Measurements from ENCODE around the gene RPSA. TPM values are rescaled to one million over a fixed set of nuclear protein-coding genes. Genes with fewer than 3 reads are reported as not detected.
A peak's percentile ranks its signal among the peaks of the same experiment; 100 is the strongest.
"Not testable (repeated sequence)": the region's sequence is repeated elsewhere in the genome, so short reads cannot be mapped to it uniquely, and the experiment has no call there.

The RPSA gene
- polyA plus RNA-seq, 6 donors from 2014 or later: 1,144 to 1,512 (median 1,204) TPM

- Mint-ChIP-seq H3K27ac (peak overlapping the region in 2 of 6 donors; percentile 15 to 90), H3K4me3 (no peak overlapping the region), H3K36me3 (peaks cover 15 to 23% of the 10 kb centered on the region in 2 donors), H3K27me3 (no peaks in the 10 kb centered on the region), H3K4me1 (peaks cover 8 to 20% (median 19%) of the 10 kb centered on the region in 3 donors), H3K9me3 (no peaks in the 10 kb centered on the region)
- ATAC-seq (ENCODE audit: low read depth in 2 of 2) (no peak), DNase-seq (no peak)
Measured at GRCh38 chr3:39415983-39416382, 9.5 kb downstream of the RPSA start.

GRCh38 chr3:39416998-39417397 is 10.5 kb downstream of the RPSA start:
- peak overlapping the region in 1 of 6 donors; percentile 14 for H3K27ac Mint-ChIP-seq
- H3K4me3 Mint-ChIP-seq; H3K9me3 Mint-ChIP-seq; ATAC-seq (ENCODE audit: low read depth in 2 of 2); DNase-seq; H3K27me3 Mint-ChIP-seq: not testable (repeated sequence)
- peaks cover 13 to 25% of the 10 kb centered on the region in 2 donors for H3K36me3 Mint-ChIP-seq
- peaks cover 3 to 14% (median 11%) of the 10 kb centered on the region in 3 donors for H3K4me1 Mint-ChIP-seq

GRCh38 chr3:39418556-39419225 is 12.2 kb downstream of the RPSA start:
- H3K4me3 Mint-ChIP-seq; H3K27me3 Mint-ChIP-seq; H3K9me3 Mint-ChIP-seq; ATAC-seq (ENCODE audit: low read depth in 2 of 2); DNase-seq: not testable (repeated sequence)
- peak overlapping the region in 2 of 6 donors; percentile 73 to 76 for H3K27ac Mint-ChIP-seq
- H3K4me1 Mint-ChIP-seq: peaks cover 3 to 14% (median 11%) of the 10 kb centered on the region in 3 donors
- H3K36me3 Mint-ChIP-seq: peaks cover 13 to 21% of the 10 kb centered on the region in 2 donors

- DNase-seq (no peak), ATAC-seq (ENCODE audit: low read depth in 2 of 2) (no peak)
- Mint-ChIP-seq H3K27me3 (no peaks in the 10 kb centered on the region), H3K36me3 (peaks cover 13 to 17% of the 10 kb centered on the region in 2 donors), H3K4me3 (no peak overlapping the region), H3K9me3 (no peaks in the 10 kb centered on the region), H3K27ac (no peak overlapping the region), H3K4me1 (peaks cover 3 to 14% (median 11%) of the 10 kb centered on the region in 3 donors)
Measured at GRCh38 chr3:39419742-39420315, 13.3 kb downstream of the RPSA start.

DNA sequence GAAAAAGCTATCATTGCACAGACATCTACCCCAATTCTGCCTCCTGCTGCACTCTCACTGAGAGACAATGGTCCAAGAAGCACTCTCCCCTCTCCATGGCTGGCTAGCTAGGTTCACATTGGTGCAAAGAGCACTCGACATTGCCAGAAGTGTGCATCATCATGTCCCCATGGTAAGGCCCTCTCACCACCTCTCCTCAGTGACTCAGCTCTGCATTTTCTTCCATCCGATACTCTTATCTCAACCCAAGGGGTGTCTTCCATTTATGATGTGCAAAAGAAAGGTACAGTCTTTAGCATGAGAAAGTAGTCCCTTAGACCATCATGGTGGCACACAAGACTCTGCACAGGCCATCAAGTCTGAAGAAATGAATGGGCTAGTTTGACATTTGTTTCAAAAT is 14.0 kb downstream of the RPSA start:
- no peak for ATAC-seq (ENCODE audit: low read depth in 2 of 2)
- Mint-ChIP-seq H3K36me3 (peaks cover 13 to 17% of the 10 kb centered on the region in 2 donors), H3K4me1 (peaks cover 3 to 14% (median 11%) of the 10 kb centered on the region in 3 donors), H3K27ac (no peak overlapping the region), H3K9me3 (no peaks in the 10 kb centered on the region), H3K27me3 (no peaks in the 10 kb centered on the region), H3K4me3 (no peak overlapping the region)
- no peak for DNase-seq

- Mint-ChIP-seq H3K36me3 (peaks cover 13 to 17% of the 10 kb centered on the region in 2 donors), H3K4me1 (peaks cover 0 to 4% (median 2%) of the 10 kb centered on the region in 3 donors), H3K9me3 (no peaks in the 10 kb centered on the region), H3K27me3 (no peaks in the 10 kb centered on the region), H3K4me3 (no peak overlapping the region), H3K27ac (no peak overlapping the region)
- no peak for DNase-seq
- no peak for ATAC-seq (ENCODE audit: low read depth in 2 of 2)
Measured at GRCh38 chr3:39423436-39423970, 17.0 kb downstream of the RPSA start.

DNA sequence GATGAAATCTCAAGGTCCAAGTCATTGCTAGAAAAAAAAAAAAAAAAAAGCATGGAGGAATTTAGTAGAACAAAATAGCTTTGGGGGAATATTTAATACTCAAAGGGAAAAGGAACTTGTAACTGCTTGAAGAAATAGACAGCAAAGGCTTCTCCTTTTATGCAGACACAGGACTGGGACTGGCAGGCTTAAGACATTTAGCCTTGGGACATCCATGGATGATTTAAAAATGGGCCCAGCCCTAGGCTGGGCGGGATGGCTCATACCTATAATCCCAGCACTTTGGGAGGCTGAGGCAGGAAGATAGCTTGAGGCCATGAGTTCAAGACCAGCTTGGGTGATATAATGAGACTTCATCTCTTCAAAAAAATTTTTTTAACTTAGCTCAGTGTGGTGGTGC is 19.8 kb downstream of the RPSA start:
- no peaks in the 10 kb centered on the region for H3K9me3 Mint-ChIP-seq
- peaks cover 6 to 9% of the 10 kb centered on the region in 2 donors for H3K36me3 Mint-ChIP-seq
- no peak for ATAC-seq (ENCODE audit: low read depth in 2 of 2)
- H3K27ac Mint-ChIP-seq: no peak overlapping the region
- H3K4me3 Mint-ChIP-seq: no peak overlapping the region
- DNase-seq: no peak
- H3K4me1 Mint-ChIP-seq: no peaks in the 10 kb centered on the region
- peaks cover 4 to 20% (median 20%) of the 10 kb centered on the region in 3 donors for H3K27me3 Mint-ChIP-seq

DNA sequence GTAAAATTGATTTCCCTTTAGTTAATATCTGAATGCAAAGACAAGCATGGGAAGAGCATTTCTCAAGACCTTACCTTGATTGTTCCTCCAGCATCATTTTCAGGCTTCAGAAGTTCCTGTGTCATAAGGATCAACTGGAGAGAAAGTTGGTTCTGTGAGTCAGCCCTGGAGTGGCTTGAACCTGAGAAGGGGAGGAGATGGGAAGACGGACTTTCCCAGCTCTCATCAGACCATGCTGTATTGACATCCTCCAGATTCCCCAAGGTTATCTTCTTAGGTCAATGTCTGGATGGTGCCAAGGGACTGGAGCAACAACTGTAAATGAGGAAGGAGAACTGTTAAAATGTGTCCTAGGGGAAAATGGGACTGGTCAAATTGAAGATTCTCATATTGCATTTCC is 21.0 kb downstream of the RPSA start:
- ATAC-seq (ENCODE audit: low read depth in 2 of 2) (no peak), DNase-seq (no peak)
- Mint-ChIP-seq H3K36me3 (peaks cover 0 to 6% of the 10 kb centered on the region in 2 donors), H3K9me3 (no peaks in the 10 kb centered on the region), H3K27ac (no peak overlapping the region), H3K27me3 (peaks cover 4 to 20% (median 20%) of the 10 kb centered on the region in 3 donors), H3K4me1 (no peaks in the 10 kb centered on the region), H3K4me3 (peak overlapping the region in 1 of 8 donors; percentile 9)

DNA sequence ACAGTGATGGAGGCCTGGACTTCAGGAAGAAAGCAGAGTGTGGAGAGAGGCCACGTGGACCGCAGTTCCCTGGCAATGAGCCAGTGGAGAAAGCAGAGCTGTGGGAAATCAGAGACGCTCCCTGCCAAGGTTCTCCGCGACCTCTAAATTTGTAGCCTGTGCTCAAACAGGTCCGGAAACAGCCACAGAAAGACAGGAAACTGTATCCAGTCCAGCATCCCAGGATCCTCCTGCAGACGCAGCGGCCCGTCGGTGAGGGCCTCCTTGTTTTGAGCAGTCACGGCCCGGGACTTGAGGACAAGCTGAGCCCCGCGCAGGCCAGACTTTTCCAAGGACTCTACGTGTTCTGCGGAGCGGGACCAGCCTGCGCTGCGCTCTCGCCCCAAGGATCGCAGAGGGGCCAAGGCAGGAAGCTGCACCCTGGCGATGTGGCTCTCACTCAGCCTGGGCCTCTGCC is 22.3 kb downstream of the RPSA start:
- no peak for DNase-seq
- H3K4me1 Mint-ChIP-seq: no peaks in the 10 kb centered on the region
- H3K36me3 Mint-ChIP-seq: peaks cover 0 to 6% of the 10 kb centered on the region in 2 donors
- no peak overlapping the region for H3K27ac Mint-ChIP-seq
- H3K4me3 Mint-ChIP-seq: no peak overlapping the region
- H3K9me3 Mint-ChIP-seq: no peaks in the 10 kb centered on the region
- peaks cover 4 to 20% (median 20%) of the 10 kb centered on the region in 3 donors for H3K27me3 Mint-ChIP-seq
- no peak for ATAC-seq (ENCODE audit: low read depth in 2 of 2)

- Mint-ChIP-seq H3K36me3 (peaks cover 0 to 6% of the 10 kb centered on the region in 2 donors), H3K9me3 (no peaks in the 10 kb centered on the region), H3K4me3 (no peak overlapping the region), H3K27ac (no peak overlapping the region), H3K4me1 (no peaks in the 10 kb centered on the region), H3K27me3 (peaks cover 4 to 20% (median 20%) of the 10 kb centered on the region in 3 donors)
- no peak for DNase-seq
- no peak for ATAC-seq (ENCODE audit: low read depth in 2 of 2)
Measured at GRCh38 chr3:39429466-39429865, 22.9 kb downstream of the RPSA start.

DNA sequence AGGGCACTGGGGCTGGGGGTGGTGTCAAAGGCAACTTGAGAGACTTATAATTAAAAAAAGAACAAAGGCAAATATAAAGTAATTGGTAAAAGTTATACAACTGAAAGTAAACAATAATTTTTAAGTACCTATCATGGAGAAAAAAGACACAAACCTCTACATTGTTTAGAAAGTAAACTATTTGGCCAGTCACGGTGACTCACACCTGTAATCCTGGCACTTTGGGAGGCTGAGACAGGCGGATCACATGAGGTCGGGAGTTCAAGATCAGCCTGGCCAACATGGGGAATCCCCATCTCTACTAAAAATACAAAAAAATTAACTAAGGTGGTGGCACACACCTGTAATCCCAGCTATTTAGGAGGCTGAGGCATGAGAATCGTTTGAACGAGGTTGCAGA is 25.8 kb downstream of the RPSA start:
- Mint-ChIP-seq H3K27ac (peak overlapping the region in 2 of 6 donors; percentile 4 to 64), H3K4me3 (no peak overlapping the region), H3K4me1 (peaks cover 0 to 5% (median 0%) of the 10 kb centered on the region in 3 donors), H3K36me3 (peaks cover 0 to 6% of the 10 kb centered on the region in 2 donors), H3K9me3 (no peaks in the 10 kb centered on the region), H3K27me3 (peaks cover 4 to 27% (median 20%) of the 10 kb centered on the region in 3 donors)
- ATAC-seq (ENCODE audit: low read depth in 2 of 2): no peak
- no peak for DNase-seq

DNA sequence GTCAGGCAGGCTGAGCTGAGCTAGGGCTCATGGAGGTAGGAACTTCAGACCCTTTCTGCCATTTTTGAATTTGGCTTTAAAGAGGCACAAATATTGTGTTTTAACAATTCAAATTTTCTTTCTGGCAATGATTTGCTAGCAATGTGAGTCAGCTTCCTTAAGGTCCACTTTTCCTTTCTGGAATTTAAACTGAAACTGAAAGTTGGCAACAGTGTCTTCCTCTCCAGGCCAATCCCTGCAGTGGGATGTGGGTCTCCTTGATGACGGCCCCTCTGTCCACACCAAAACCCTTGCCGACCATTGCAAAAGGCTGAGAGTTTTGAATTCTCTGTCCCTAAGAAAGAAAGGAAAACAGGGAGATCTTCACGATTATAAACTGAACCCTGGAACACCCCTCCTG is 27.1 kb downstream of the RPSA start:
- Mint-ChIP-seq H3K4me3 (no peak overlapping the region), H3K27ac (no peak overlapping the region), H3K9me3 (no peaks in the 10 kb centered on the region), H3K4me1 (peaks cover 0 to 5% (median 0%) of the 10 kb centered on the region in 3 donors), H3K36me3 (peaks cover 0 to 6% of the 10 kb centered on the region in 2 donors), H3K27me3 (peaks cover 4 to 27% (median 20%) of the 10 kb centered on the region in 3 donors)
- DNase-seq (no peak), ATAC-seq (ENCODE audit: low read depth in 2 of 2) (no peak)

DNA sequence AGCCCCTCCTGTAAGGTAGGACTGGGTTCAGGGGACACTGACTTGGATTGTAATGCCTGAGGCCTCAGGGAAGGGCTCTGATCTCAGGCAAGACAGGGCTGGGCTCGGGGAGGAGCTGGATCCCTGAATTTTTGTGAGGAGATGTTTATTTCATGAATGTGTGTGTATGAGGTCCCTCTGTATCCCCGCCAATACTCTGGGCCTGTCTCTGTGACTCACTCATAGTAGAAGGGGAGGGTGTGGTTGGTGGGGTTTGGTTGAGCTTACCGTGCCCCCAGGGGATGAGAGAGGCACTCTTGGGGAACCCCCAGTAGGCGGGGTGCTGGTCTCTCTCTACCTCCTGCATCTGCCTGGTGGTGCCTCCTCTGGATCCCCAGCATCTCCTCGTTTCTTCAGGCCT is 28.1 kb downstream of the RPSA start:
- peak overlapping the region in 1 of 8 donors; percentile 56 for H3K4me3 Mint-ChIP-seq
- no peak overlapping the region for H3K27ac Mint-ChIP-seq
- DNase-seq (no peak), ATAC-seq (ENCODE audit: low read depth in 2 of 2) (peak; percentile 32 to 78)
- no peaks in the 10 kb centered on the region for H3K9me3 Mint-ChIP-seq
- peaks cover 0 to 1% of the 10 kb centered on the region in 2 donors for H3K36me3 Mint-ChIP-seq
- peaks cover under 1 to 22% (median 16%) of the 10 kb centered on the region in 3 donors for H3K27me3 Mint-ChIP-seq
- peaks cover 0 to 5% (median 0%) of the 10 kb centered on the region in 3 donors for H3K4me1 Mint-ChIP-seq
